ENCODE measurements around the gene TOMM5.

Gene TOMM5

DNA sequence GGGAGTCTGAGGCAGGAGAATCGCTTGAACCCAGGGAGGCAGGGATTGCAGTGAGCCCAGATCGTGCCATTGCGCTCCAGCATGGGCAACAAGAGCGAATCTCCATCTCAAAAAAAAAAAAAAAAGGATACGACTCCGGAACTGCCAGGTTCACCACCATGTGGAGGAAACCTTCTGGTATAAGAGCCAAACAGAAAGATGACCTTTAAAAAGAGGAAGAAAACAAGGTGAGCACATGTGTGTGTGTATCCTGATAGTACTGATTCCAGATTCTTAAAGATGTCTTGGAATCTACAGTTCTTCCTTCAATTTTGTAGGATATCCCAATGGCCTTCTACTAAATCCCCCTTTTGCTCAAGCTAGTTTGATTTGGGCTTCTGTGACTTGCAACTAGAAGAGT, 49.9 kb downstream of the TOMM5 start:
- no peak for FAIRE-seq
- no peak for TF ChIP-seq CTCF (IDR thresholded peaks at IDR 0.05; ENCODE audit: insufficient read depth, missing control alignments)
- no peak for DNase-seq (ENCODE audit: insufficient read length, low spot score)

GRCh38 chr9:37541465-37541864, 50.9 kb downstream of the TOMM5 start:
- no peak for FAIRE-seq
- no peak for DNase-seq (ENCODE audit: insufficient read length, low spot score)
- no peak for TF ChIP-seq CTCF (IDR thresholded peaks at IDR 0.05; ENCODE audit: insufficient read depth, missing control alignments)

GRCh38 chr9:37540634-37541033, 51.8 kb downstream of the TOMM5 start:
- TF ChIP-seq CTCF (IDR thresholded peaks at IDR 0.05; ENCODE audit: insufficient read depth, missing control alignments): no peak
- FAIRE-seq (no peak), DNase-seq (ENCODE audit: insufficient read length, low spot score) (no peak)

DNA sequence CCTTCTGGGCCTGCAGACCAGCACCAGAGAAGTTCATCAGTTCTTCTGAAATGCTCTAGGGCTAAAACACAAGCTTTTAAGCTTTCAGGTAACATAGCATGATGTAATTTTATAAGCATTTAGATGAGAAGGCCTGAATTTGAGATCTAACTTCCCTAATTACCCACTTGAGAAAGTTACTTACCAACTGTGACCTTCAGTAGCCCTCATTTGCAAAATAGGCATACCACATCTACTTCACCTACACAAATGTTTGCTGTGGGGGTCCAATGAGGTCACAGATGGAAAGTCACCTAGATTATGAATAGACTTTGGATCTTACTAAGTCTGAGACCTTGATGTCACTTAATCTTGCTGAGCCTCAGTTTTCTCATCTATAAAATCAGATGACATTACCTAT, 52.8 kb downstream of the TOMM5 start:
- no peak for TF ChIP-seq CTCF (IDR thresholded peaks at IDR 0.05; ENCODE audit: insufficient read depth, missing control alignments)
- no peak for FAIRE-seq

More for the DNA sequence above, 52.8 kb downstream of the TOMM5 start:
- no peak for DNase-seq (ENCODE audit: insufficient read length, low spot score)
